GM18907 (cell line): ENCODE data around the gene PM20D2.

Experiments used
- ATAC-seq: cut with Tn5 transposase; IDR thresholded peaks from one replicate; pipeline ENCODE4 v1.9.1; 2021; ENCODE audit warnings: mild to moderate bottlenecking, moderate library complexity; ENCODE audit not compliant: unreplicated experiment

PM20D2 gene

DNA sequence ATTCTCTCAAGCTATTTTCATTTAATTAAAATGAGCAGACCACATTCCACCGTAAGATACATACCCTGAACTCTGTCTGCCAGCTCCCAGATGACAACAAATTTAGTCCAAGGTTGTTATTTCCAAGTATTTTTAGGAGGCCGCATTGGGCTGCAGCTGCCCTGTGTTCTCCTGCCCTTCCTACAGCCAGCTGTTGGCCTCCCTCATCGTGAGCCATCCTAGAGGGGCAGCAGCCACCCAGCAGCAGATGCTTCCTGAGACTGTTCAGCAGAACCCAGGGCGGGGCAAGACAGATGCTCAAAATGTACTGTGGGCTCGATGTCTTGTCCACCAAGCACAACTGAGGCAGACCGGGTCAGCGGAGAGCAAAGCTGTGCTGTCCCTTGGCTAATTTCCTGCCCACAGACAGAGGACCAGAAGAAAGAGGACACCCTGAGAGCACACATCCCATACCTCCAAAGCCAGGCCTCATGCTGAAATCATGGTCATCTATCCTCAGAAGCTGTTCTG, 54.9 kb downstream of the PM20D2 start:
- no peak for ATAC-seq

GRCh38 chr6:89204096-89204495, 58.2 kb downstream of the PM20D2 start:
- ATAC-seq: no peak

DNA sequence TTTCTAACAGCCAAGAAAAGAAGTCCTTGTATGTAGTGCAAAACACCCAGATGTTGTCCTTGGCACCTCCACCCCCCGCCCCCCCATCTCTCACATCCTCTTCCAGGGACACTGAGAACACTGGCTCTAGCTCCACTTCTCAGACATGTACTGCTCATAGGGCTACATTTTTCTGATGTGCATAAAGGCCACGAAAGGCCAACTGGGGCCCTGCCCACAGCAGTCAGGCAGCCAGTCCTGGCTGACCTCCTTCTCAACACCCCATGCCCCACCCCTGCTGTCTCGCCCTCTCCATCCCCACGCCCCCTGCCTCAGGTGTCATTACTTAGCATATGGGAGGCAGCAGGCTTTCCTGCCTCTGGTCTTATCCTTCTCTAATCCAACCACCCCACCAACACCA, 60.0 kb downstream of the PM20D2 start:
- ATAC-seq: no peak

DNA sequence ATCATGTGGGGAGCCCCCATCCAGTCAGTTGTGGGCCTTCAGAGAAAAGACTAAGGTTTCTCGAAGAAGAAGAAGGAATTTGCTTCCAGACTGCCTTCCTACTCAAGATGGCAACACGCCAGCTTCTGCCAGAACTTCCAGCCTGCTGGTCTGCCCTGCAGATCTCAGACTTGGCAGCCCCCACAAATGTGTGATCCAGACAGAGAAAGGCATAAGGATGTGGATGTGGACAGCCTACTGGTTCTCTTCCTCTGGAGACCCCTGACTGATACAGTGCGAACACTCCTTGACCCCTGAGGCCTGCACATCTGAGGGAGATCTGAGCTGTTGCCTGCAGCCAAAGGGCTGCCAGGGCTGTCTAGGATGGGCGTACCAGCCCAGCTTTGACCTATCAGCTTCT, 62.7 kb downstream of the PM20D2 start:
- ATAC-seq: no peak

DNA sequence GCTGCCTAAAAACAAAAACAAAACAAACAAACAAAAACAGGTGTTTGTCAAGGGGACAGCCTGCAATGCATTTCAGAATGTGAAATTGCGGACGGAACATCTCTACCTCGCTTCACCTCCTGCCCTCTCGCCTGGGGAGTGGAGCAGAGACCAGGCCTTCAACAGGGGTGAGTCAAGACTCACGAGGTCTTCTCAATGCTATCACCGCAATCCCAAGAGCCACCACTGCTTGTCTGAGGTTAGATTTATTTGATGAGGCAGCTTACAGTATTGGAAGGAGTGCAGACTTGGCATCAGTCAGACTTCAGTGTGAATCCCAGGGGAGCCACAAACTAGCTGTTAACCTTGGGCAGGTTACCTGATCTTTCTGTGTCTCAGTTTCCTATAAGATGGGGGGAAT, 63.6 kb downstream of the PM20D2 start:
- no peak for ATAC-seq

- ATAC-seq: no peak
Observed at GRCh38 chr6:89212472-89212871, 66.6 kb downstream of the PM20D2 start.

- no peak for ATAC-seq
Observed at GRCh38 chr6:89214197-89214596, 68.3 kb downstream of the PM20D2 start.
